NCI-H774 (cell line): Measurements from ENCODE around the gene WDR82.
"Not testable (repeated sequence)": the region's sequence is repeated elsewhere in the genome, so short reads cannot be mapped to it uniquely, and the experiment has no call there.

Experiments used
- DNase-seq: peaks from one replicate; lab custom pipeline; 2025; lab: John Stamatoyannopoulos, UW

Gene WDR82

DNA sequence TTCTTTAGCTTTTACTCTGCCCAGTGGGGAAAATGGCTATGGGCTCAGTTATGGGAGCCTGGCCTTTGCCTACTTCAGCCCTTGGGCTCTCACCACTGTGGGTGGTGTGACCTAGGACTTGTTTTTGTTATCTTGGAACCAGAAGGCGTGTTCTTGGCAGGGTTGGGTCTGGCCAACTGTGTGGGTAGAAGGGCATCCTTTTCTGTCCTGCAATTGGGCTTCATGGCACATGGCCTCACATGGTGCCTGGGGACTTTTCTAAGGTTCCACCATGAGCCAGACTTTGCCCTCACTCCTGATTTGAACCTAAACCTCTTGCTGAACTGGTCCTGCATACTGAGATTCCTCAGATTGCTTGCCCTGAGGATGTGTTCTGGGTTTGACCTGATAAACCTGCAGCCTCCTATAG is 10.9 kb upstream of the WDR82 start:
- DNase-seq, result no peak

DNA sequence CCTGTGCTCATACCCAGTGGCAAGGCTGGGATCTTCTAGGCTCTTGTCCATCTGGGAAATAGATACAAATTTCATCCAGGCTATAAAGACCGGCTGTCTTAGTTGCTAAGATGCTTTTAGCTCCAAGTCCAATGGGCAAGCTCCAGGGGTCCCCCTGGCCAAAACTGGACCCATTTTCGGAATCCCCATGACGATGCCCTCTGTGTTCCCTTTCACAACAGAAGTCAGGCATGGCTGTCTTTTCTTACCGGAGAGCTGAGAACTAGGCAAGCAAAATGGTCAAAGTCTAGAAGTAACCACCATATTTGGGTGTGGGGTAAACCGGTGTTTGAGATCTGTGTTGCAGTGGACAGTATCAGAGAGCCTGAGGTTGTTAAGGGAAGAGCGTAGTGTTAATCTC is 10.2 kb upstream of the WDR82 start:
- no peak for DNase-seq

DNA sequence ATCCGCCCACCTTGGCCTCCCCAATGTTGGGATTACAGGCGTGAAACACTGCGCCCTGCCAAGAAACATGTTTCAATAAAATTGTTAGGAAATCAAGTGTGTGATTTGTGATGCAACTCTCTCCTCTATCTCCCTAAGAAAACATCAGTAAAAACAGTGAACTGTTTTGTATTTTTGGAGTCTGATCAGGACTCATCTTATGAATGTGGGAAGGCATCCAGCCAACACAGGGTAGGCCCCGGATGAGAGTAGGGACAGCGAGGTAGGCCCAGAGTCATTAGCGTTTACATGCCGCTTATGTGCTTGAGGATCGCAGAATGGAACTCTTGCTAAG is 8.3 kb upstream of the WDR82 start:
- DNase-seq, result no peak

DNA sequence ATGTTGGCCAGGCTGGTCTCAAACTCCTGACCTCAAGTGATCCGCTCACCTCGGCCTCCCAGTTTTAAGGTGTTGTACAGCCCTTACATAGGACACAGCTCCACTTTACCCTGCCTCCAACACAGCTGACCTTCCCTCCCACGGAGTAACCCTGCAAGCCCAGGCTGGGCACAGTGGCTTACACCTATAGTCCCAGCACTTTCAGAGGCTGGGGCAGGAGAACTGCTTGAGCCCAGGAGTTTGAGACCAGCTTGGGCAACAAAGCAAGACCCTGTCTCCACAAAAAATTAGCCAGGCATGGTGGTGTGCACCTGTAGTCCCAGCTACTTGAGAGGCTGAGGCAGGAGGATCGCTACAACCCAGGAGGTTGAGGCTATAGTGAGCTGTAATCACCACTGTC is 5.6 kb upstream of the WDR82 start:
- DNase-seq, result not testable (repeated sequence)

- DNase-seq, result no peak
Observed at GRCh38 chr3:52283306-52283705, 4.9 kb upstream of the WDR82 start.

GRCh38 chr3:52281981-52282801 is 3.7 kb upstream of the WDR82 start:
- no peak for DNase-seq

DNA sequence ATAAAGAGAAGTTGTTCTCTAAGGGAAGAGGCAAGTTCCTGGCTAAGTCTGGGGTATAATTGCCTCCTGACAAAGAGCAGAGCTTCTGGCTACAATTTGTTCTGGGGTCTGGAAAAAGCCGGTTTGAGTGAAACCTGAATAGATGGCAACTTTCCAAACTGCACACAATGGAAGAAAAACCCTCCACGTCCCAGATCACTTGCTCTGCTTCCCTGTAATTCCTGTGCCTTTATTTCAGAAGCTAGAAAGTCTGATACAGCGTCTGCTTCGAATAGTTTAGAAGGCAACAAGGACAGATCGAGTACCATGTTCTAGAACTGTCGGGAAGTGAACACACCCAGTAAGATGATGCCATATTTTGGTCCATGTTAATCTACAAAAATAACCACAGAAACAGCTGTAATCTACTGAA is 1.6 kb upstream of the WDR82 start:
- DNase-seq, result peak; percentile 39

GRCh38 chr3:52279596-52279995 is 1.1 kb upstream of the WDR82 start:
- DNase-seq, result no peak

DNA sequence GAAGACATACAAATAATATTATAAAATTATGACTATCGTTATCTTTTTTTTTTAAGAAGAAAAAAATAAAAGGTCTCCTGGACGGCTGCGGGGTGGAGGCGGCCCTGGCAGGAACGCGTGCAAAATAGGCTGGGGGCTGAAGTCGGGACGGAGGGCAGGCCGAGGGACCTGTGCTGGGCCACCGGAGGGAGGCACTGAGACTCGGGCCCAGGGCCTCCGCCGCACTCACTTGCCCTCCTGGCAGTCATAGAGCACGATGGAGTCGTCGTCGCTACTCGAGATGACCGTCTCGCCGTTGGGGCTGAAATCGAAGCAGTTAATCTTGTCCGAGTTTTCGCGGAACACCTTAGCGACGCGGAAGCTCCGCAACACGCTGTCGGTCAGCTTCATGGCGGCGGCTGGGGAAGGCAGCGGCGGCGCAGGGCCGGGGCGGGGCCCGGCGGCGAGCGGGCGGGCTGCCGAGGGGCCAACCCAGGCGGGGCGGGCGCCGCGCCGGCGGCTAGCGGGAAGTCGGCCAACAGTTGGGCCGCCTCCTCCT is 408 bp downstream of the WDR82 start:
- DNase-seq, result no peak

DNA sequence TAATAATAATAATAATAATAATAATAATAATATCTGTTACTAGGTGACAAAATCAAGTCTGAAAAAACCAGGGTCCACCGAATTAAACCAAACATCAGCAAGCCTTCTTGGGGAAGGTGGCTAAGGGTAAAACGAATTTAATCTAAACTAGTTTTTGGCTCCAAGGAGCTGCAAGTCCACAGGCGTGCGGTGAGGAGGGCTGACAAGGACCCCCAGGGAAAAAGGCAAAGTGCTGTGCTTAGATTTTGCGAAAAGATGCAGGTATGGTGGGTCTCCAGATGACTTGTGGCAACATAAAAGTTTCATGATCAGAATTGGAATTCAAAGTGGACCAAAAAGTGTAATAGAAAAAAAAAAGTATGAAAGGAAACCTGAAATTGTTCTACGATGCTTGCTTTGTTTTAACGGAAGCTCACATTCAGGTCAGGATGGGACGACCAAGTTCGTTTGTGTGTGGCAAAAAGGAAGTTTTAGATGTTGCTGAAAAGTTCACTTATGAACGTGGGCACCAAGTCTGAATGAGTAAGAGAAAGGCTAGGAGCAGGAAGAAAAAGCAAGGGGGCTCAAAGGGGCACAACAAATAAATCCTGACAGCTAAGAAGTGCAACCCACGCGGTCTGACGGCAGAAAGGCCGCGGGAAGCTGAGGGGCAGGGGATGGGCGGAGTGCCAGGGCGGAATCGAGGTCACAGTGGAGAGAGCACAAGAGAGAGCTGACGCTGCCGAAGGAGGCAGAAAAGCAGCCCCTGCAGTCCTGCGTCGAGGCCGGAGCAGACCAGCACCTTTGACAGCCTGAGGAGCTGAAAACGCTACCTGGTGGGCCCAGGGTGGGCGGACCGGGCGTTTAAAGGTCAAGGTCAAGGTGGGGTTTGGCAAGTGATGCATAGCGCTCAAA is 1.1 kb downstream of the WDR82 start:
- DNase-seq, result no peak

DNA sequence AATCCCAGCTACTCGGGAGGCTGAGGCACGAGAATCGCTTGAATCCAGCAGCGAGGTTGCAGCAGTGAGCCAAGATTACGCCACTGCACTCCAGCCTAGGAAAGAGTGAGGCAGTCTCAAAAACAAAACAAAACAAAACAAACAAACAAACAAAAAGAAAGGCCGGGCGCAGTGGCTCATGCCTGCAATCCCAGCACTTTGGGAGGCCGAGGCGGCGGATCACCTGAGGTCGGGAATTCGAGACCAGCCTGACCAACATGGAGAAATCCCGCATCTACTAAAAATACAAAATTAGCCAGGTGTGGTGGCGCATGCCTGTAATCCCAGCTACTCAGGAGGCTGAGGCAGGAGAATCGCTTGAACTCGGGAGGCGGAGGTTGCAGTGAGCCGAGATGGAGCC is 3.7 kb downstream of the WDR82 start:
- not testable (repeated sequence) for DNase-seq

DNA sequence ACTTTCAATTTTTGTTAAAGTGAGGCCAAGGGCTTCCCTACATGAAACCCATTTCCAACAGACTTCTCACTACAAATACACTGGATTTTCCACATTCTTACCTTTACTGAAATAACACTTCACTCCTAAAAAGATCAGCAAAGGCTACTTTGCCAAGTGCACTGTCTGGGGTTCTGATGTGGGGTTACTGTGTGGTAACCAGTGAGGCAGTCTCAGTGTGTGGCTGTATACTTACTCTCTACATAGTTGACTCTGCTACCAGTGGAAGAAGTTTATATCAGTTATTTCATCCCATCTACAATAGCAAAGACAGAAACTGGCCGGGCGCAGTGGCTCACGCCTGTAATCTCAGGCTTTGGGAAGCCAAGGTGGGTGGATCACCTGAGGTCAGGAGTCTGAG is 5.6 kb downstream of the WDR82 start:
- no peak for DNase-seq

DNA sequence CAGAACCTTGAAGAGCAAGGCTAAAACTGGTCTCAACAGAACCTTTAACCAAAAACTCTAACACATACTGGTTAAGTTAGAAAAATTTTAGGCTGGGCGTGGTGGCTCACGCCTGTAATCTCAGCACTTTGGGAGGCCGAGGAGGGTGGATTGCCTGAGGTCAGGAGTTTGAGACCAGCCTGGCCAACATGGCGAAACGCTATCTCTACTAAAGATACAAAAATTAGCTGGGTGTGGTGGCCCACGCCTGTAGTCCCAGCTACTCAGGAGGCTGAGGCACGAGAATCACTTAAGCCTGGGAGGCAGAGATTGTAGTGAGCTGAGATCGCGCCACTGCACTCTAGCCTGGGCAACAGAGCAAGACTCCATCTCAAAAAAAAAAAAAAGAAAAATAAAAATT is 6.3 kb downstream of the WDR82 start:
- DNase-seq, result not testable (repeated sequence)

- no peak for DNase-seq
Observed at GRCh38 chr3:52270252-52270754, 8.1 kb downstream of the WDR82 start.

DNA sequence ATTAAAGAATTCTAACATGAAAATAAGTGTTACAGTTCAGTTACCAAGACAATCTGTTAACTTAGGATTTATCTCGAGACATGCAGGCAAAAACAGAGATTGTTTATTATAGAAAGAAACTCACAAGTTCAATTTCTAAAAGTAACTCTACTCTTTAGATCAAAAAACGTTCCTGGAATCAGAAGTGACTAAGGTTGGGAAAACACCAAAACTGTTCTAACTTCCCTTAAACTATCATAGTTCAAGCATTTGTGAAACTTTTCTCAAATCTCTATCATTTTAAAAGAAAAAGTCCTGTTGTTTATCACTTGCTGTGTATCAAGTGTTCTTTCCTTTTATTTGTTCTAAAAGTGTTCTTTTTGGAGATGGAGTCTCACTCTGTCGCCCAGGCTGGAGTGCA is 8.7 kb downstream of the WDR82 start:
- DNase-seq, result no peak

GRCh38 chr3:52268036-52268435 is 10.4 kb downstream of the WDR82 start:
- no peak for DNase-seq

- no peak for DNase-seq
Observed at GRCh38 chr3:52265387-52265786, 13.1 kb downstream of the WDR82 start.

GRCh38 chr3:52262447-52262846 is 16.0 kb downstream of the WDR82 start:
- no peak for DNase-seq

GRCh38 chr3:52259448-52259847 is 19.0 kb downstream of the WDR82 start:
- DNase-seq, result no peak

DNA sequence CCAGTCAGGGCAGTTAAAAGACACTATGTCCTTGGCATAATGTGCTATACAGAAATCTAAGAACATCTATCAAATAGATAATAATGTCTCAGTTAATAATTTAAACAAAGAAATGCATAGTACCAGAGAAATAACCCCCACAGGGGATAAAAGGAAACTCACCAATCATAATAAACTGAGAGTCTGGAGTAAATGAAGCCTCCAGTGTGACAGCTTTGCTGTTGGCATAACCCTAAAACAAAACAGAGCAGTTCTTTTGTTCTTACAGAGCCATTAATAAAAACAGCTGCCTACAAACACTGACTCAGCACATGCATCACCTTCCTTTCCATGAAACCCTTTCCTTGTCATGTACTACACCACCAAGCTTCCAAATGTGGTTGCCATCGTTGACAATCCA is 19.4 kb downstream of the WDR82 start:
- DNase-seq, result no peak

DNA sequence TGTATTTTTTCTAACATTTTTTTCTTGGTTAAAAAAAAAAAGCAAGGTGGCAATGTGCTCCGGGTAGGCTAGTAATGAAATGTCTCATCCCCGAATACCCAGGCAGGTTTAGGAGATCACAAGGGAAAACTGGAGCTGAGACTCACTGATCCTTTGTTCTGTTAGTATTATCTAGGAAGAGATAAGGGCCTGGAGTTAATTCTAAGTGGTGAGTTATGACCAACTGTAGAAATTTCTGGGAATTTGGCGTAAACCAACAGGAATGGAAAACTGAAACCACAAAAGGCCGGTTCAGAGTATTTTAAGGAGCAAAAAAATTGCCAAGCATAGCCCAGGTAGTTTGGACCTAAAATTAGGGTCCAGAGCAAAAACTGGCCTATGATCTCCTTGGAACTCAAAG is 20.5 kb downstream of the WDR82 start:
- no peak for DNase-seq

DNA sequence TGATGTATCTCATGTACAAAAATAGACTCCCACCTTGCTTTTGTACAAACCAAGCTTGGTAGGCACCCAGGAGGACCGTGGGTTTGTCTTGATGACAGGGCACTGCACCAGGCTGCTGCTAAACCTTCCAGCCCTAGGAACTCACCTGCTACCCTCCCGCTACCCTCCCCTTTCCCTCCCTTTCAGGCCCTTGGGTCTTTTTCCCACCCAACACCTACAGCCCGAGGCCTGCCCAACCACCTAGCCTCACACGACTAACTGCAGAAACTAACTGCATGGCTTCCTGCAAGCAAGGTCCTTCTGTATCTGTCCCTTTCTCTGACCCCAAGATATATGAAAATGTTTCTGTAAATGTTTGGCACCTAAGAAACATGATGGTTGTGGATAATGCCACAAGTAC is 21.8 kb downstream of the WDR82 start:
- DNase-seq, result no peak

DNA sequence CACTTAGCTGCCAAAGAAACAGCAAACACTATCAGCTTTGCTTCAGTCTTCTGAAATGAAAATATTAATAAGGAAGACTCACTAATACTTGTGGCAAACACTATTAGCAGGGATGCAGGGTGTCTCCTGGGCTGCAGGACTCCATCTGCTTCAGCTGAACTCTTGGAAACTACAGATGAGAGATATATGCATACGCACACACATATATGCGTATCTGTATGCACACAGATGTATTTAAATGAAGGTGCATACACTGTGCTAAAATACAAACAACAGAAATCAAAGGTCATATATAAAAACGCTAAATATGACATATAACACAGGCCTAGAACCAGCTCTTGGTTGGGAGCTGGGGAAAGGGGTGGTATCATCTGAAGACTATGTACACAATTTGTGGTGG is 22.3 kb downstream of the WDR82 start:
- no peak for DNase-seq
